Sigmoid colon (tissue), 7 donors: ENCODE results near the gene BNIP5. TPM values are rescaled to one million over a fixed set of nuclear protein-coding genes. Genes with fewer than 3 reads are reported as not detected.

ENCODE experiments used
- DNase-seq: peaks from one replicate; pipeline ENCODE4 v3.0.0-alpha.2; 2019
- H3K27ac ChIP-seq, 4 donors: fragments of 200-600 bp; sonication (generic); one replicate each; pipeline ENCODE4 v1.5.1; 2016 to 2019; ENCODE audit warnings: mild to moderate bottlenecking in 1 of 4
- H3K27me3 ChIP-seq, 3 donors: fragments of 200-600 bp; sonication (generic); one replicate each; pipeline ENCODE4 v1.5.1; 2019; ENCODE audit warnings: mild to moderate bottlenecking in 1 of 3
- H3K36me3 ChIP-seq, 4 donors: fragments of 200-600 bp; sonication (generic); one replicate each; pipeline ENCODE4 v1.5.1; 2016 to 2019
- H3K4me1 ChIP-seq, 4 donors: fragments of 200-600 bp; sonication (generic); one replicate each; pipeline ENCODE4 v1.5.1; 2017 to 2019
- H3K4me3 ChIP-seq, 4 donors: fragments of 200-600 bp; sonication (generic); one replicate each; pipeline ENCODE4 v1.5.1; 2017 to 2019; ENCODE audit warnings: mild to moderate bottlenecking in 2 of 4, moderate library complexity in 1 of 4
- H3K9me3 ChIP-seq, 4 donors: fragments of 200-600 bp in 3 of 4; sonication (generic) in 3 of 4; one replicate each; pipeline versions ENCODE4 v1.5.1 to v1.6.1; 2013 to 2019
- CTCF ChIP-seq, 4 experiments: fragments of 450-650 bp in 3 of 4; fragments of 200-600 bp in 1 of 4; IDR thresholded peaks; one replicate each; pipeline ENCODE4 v1.5.1; 2016 to 2019; ENCODE audit warnings: antibody characterized with exemption in 4 of 4, mild to moderate bottlenecking in 3 of 4, moderate library complexity in 2 of 4
- EP300 ChIP-seq, 4 donors: sonication (generic); formaldehyde crosslinking; IDR thresholded peaks; one replicate each; pipeline ENCODE4 v1.6.1; 2017; ENCODE audit warnings: antibody characterized with exemption in 4 of 4
- POLR2A ChIP-seq, 2 donors: fragments of 450-650 bp; IDR thresholded peaks; one replicate each; pipeline ENCODE4 v1.6.1; 2016; ENCODE audit warnings: antibody characterized with exemption in 2 of 2, mild to moderate bottlenecking in 2 of 2, moderate library complexity in 2 of 2
- POLR2AphosphoS5 ChIP-seq, 4 donors: sonication (generic); formaldehyde crosslinking; IDR thresholded peaks; one replicate each; pipeline ENCODE4 v1.6.1; 2017; ENCODE audit warnings: antibody characterized with exemption in 4 of 4
- WGBS, 2 donors: extraction: QIAGEN DNeasy Blood & Tissue Kit; methylation state at CpG; one replicate each; pipeline ENCODE4 v1.1.7; 2013; 5-methylcytosine and 5-hydroxymethylcytosine counted together
- intact Hi-C: fragments of 100-400 bp; cut with DNase I; formaldehyde crosslinking; loops from one replicate; pipeline ENCODE4 v1.15.1; 2023
- polyA plus RNA-seq, 3 donors: library from polyadenylated mRNA; stranded (reverse); fragments of 200-250 nt; gene quantifications; one replicate each; pipeline ENCODE4 v1.2.3, GENCODE V29; 2013
- total RNA-seq, 4 donors: library from RNA; depleted of rRNA; stranded (reverse); fragments of >200 nt; gene quantifications; one replicate each; pipeline ENCODE4 v1.1.0, GENCODE V29; 2016
- donor health status: healthy with polysubstance abuse.
- donor health status: Bipolar disorder and iron deficiency.
- donor health status: healthy.

BNIP5 gene
- total and polyA plus RNA-seq, 7 donors, result 5.5 to 9.0 (median 8.6) TPM; not detected in 4

- H3K36me3 ChIP-seq, result no peaks in the 10 kb centered on the region
- no peaks in the 10 kb centered on the region for H3K27me3 ChIP-seq
- TF ChIP-seq EP300 (IDR thresholded peaks at IDR 0.05), result no peak
- no peak for TF ChIP-seq POLR2A (IDR thresholded peaks at IDR 0.05)
- no peak for TF ChIP-seq CTCF (IDR thresholded peaks at IDR 0.05)
- TF ChIP-seq POLR2AphosphoS5 (IDR thresholded peaks at IDR 0.05), result no peak
- no peaks in the 10 kb centered on the region for H3K9me3 ChIP-seq
- no peak for DNase-seq
- no peak overlapping the region for H3K27ac ChIP-seq
- intact Hi-C loops, result no loop called here
- WGBS, 2 donors, result 76 to 89% methylated on average over 15 of the region's 15 CpGs
- H3K4me1 ChIP-seq, result no peaks in the 10 kb centered on the region
- no peak overlapping the region for H3K4me3 ChIP-seq
Observed at GRCh38 chr6:36373368-36374019, 36.8 kb upstream of the BNIP5 start.

- no peak for DNase-seq
- Histone ChIP-seq H3K4me1 (no peaks in the 10 kb centered on the region), H3K9me3 (no peaks in the 10 kb centered on the region), H3K36me3 (no peaks in the 10 kb centered on the region), H3K27ac (no peak overlapping the region), H3K4me3 (no peak overlapping the region), H3K27me3 (no peaks in the 10 kb centered on the region)
- 92 to 94% methylated on average over 6 of the region's 6 CpGs for WGBS, 2 donors
- TF ChIP-seq CTCF (IDR thresholded peaks at IDR 0.05), result no peak
- TF ChIP-seq POLR2AphosphoS5 (IDR thresholded peaks at IDR 0.05), result no peak
- TF ChIP-seq EP300 (IDR thresholded peaks at IDR 0.05), result no peak
- TF ChIP-seq POLR2A (IDR thresholded peaks at IDR 0.05), result no peak
- intact Hi-C loops, result no loop called here
Observed at GRCh38 chr6:36372088-36372487, 35.4 kb upstream of the BNIP5 start.

DNA sequence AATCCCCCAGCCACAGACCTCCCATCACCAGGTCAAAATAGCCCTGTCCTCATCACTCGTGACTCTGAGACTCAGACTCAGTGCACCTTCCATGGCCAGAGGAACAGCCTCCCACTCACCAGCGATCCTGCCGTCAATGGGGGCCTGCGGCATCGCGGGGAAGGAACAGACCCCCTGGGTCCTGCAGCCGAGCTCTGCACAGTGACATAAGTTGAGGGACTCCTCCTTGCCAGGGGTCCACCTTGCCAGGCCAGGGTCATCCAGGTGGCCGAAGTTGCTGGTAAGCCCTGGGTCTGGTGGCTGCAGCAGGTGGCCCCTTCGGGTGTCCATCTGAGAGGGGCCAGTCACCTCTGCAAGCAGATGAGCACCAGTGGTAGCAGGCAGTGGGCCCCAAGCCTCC, 34.5 kb upstream of the BNIP5 start:
- H3K27me3 ChIP-seq, result no peaks in the 10 kb centered on the region
- no peak for DNase-seq
- H3K36me3 ChIP-seq, result no peaks in the 10 kb centered on the region
- no peak for TF ChIP-seq POLR2A (IDR thresholded peaks at IDR 0.05)
- TF ChIP-seq EP300 (IDR thresholded peaks at IDR 0.05), result no peak
- no peak for TF ChIP-seq CTCF (IDR thresholded peaks at IDR 0.05)
- no peak for TF ChIP-seq POLR2AphosphoS5 (IDR thresholded peaks at IDR 0.05)
- WGBS, 2 donors, result 95 to 96% methylated on average over 9 of the region's 9 CpGs
- H3K4me3 ChIP-seq, result no peak overlapping the region
- intact Hi-C loops, result no loop called here
- H3K27ac ChIP-seq, result no peak overlapping the region
- no peaks in the 10 kb centered on the region for H3K4me1 ChIP-seq
- no peaks in the 10 kb centered on the region for H3K9me3 ChIP-seq

GRCh38 chr6:36370638-36371037, 34.0 kb upstream of the BNIP5 start:
- intact Hi-C loops, result no loop called here
- Histone ChIP-seq H3K27ac (no peak overlapping the region), H3K36me3 (no peaks in the 10 kb centered on the region), H3K27me3 (no peaks in the 10 kb centered on the region), H3K9me3 (no peaks in the 10 kb centered on the region), H3K4me3 (no peak overlapping the region), H3K4me1 (no peaks in the 10 kb centered on the region)
- 93 to 94% methylated on average over 2 of the region's 2 CpGs for WGBS, 2 donors
- no peak for DNase-seq
- no peak for TF ChIP-seq CTCF (IDR thresholded peaks at IDR 0.05)
- no peak for TF ChIP-seq EP300 (IDR thresholded peaks at IDR 0.05)
- TF ChIP-seq POLR2AphosphoS5 (IDR thresholded peaks at IDR 0.05), result no peak
